ENCODE results near the gene REPS2.

DNA sequence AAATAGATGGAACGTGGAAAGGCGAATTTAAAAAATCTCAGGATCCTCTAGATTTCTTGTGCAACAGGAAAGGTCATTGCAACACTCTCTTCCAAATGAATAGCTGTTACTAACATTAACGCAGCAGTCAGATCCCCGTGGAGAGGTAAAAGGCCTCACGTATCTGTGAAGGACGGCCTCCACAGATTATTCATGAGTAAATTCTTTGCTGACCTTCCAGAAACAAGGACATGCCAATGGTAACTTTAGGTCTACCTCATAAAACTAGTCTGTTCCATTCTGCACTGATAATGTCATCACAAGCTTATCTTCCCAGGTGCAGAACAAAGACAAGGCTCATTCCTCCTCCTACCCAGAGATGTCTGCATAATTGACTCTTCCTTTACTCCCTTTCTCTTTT, 16.1 kb upstream of the REPS2 start:
- TF ChIP-seq, protein P1, sequence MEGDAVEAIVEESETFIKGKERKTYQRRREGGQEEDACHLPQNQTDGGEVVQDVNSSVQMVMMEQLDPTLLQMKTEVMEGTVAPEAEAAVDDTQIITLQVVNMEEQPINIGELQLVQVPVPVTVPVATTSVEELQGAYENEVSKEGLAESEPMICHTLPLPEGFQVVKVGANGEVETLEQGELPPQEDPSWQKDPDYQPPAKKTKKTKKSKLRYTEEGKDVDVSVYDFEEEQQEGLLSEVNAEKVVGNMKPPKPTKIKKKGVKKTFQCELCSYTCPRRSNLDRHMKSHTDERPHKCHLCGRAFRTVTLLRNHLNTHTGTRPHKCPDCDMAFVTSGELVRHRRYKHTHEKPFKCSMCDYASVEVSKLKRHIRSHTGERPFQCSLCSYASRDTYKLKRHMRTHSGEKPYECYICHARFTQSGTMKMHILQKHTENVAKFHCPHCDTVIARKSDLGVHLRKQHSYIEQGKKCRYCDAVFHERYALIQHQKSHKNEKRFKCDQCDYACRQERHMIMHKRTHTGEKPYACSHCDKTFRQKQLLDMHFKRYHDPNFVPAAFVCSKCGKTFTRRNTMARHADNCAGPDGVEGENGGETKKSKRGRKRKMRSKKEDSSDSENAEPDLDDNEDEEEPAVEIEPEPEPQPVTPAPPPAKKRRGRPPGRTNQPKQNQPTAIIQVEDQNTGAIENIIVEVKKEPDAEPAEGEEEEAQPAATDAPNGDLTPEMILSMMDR (IDR thresholded peaks at IDR 0.05) = no peak
- TF ChIP-seq POLR2A (IDR thresholded peaks at IDR 0.05) = no peak
